NCI-H446 (cell line): ENCODE data around the gene THAP3.

Experiments
- DNase-seq, 2 experiments: peaks; one replicate each; lab custom pipeline; 2025; lab: John Stamatoyannopoulos, UW

The THAP3 gene

GRCh38 chr1:6624710-6625583, at the start of gene THAP3:
THAP3 (plus strand) TSS chr1:6624868; CDS start chr1:6625219, 351 bp downstream.
- DNase-seq, result peak; percentile 53 to 88

- DNase-seq, result no peak
Observed at GRCh38 chr1:6577831-6578525, 46.7 kb upstream of the THAP3 start.

GRCh38 chr1:6578624-6579373, 45.9 kb upstream of the THAP3 start:
- DNase-seq, result no peak

- DNase-seq, result peak; percentile 99 to 100
Observed at GRCh38 chr1:6579374-6580118, 45.1 kb upstream of the THAP3 start, which contains the start of gene ZBTB48. ZBTB48 (plus strand) TSS chr1:6579994; CDS start chr1:6580610, 616 bp downstream.

- no peak for DNase-seq
Observed at GRCh38 chr1:6580119-6580592, 44.5 kb upstream of the THAP3 start.

- no peak for DNase-seq
Observed at GRCh38 chr1:6580593-6581409, 43.9 kb upstream of the THAP3 start.

GRCh38 chr1:6581561-6582305, 42.9 kb upstream of the THAP3 start:
- no peak for DNase-seq

GRCh38 chr1:6582370-6582769, 42.3 kb upstream of the THAP3 start:
- DNase-seq, result no peak

GRCh38 chr1:6584126-6585080, 40.3 kb upstream of the THAP3 start:
- no peak for DNase-seq

- DNase-seq, result no peak
Observed at GRCh38 chr1:6585081-6585722, 39.5 kb upstream of the THAP3 start.

GRCh38 chr1:6585841-6586240, 38.8 kb upstream of the THAP3 start:
- DNase-seq, result no peak

- no peak for DNase-seq
Observed at GRCh38 chr1:6586404-6586816, 38.3 kb upstream of the THAP3 start.

- DNase-seq, result peak in 1 of 2 experiments; percentile 30
Observed at GRCh38 chr1:6587261-6588005, 37.2 kb upstream of the THAP3 start.

- no peak for DNase-seq
Observed at GRCh38 chr1:6588128-6588892, 36.4 kb upstream of the THAP3 start.

GRCh38 chr1:6588893-6589520, 35.7 kb upstream of the THAP3 start:
- no peak for DNase-seq

GRCh38 chr1:6590046-6590445, 34.6 kb upstream of the THAP3 start:
- DNase-seq, result no peak
